ENCODE results near the gene SPEF2. TPM values are rescaled to one million over a fixed set of nuclear protein-coding genes. Genes with fewer than 3 reads are reported as not detected.
A peak's percentile ranks its signal among the peaks of the same experiment; 100 is the strongest.

The SPEF2 gene
- total and polyA plus RNA-seq, 10 of the 15 experiments (the other 5 are each of a cell fraction or from before 2014, with no cell fraction given) = 0.03 to 2.0 (median 0.07) TPM; not detected in 3

- intact Hi-C loops (cut with micrococcal nuclease; ENCODE audit: unreplicated experiment) = loop anchor here (2.0 to 5.0 kb wide), 2 partner anchors 71 to 76 kb away; no protein-coding TSS in a partner anchor
- no peak for DNase-seq (ENCODE audit: low read depth, low spot score)
- Histone ChIP-seq H3K27me3 (replicated peaks in 1 of 2; ENCODE audit: control insufficient read depth in 2 of 2, insufficient read depth in 2 of 2, low read length in 1 of 2) (no peaks in the 10 kb centered on the region), H3K4me3 (no peak overlapping the region), H3K27ac (ENCODE audit: control insufficient read depth, insufficient read depth) (no peak overlapping the region), H3K79me2 (ENCODE audit: control insufficient read depth, insufficient read depth, low read length) (no peaks in the 10 kb centered on the region), H3K36me3 (ENCODE audit: control insufficient read depth in 2 of 2, insufficient read depth in 2 of 2, low read length in 1 of 2) (no peaks in the 10 kb centered on the region), H2AFZ (ENCODE audit: control insufficient read depth, low read depth, low read length) (no peak overlapping the region), H3K9ac (ENCODE audit: control insufficient read depth, insufficient read depth, low read length) (no peak overlapping the region), H3K4me1 (ENCODE audit: control insufficient read depth, insufficient read depth, low read length) (peaks cover 18% of the 10 kb centered on the region), H3K9me3 (replicated peaks; ENCODE audit: control insufficient read depth, insufficient read depth, low read length) (no peaks in the 10 kb centered on the region; the same call in 2 of the 3 replicates), H4K20me1 (ENCODE audit: control insufficient read depth, insufficient read depth) (no peaks in the 10 kb centered on the region), H3K4me2 (ENCODE audit: control insufficient read depth, insufficient read depth) (no peak overlapping the region)
- in situ Hi-C loops (cut with MboI) = no loop called here
- ChIA-PET POLR2A (interaction anchor here (0.6 to 3.2 kb wide), 5 partner anchors 29 to 842 kb away, joined by 3 to 17 read pairs (median 5); no protein-coding TSS in a partner anchor), CTCF (interaction anchor here (1.0 to 2.4 kb wide), 4 partner anchors 31 to 67 kb away, joined by 3 to 9 read pairs (median 4); no protein-coding TSS in a partner anchor), SMC1A (ENCODE audit: uncharacterized antibody, unreplicated experiment) (interaction anchor here (0.6 to 15.1 kb wide), 10 partner anchors 9 to 668 kb away, joined by 3 to 238 read pairs (median 4); no protein-coding TSS in a partner anchor), RAD21 (ENCODE audit: unreplicated experiment) (interaction anchor here (0.9 to 2.7 kb wide), 14 partner anchors 16 to 73 kb away, joined by 3 to 10 read pairs (median 4); no protein-coding TSS in a partner anchor)
- TF ChIP-seq MXI1 (IDR thresholded peaks at IDR 0.05; ENCODE audit: low read depth, low read length) (no peak), BCL3 (IDR thresholded peaks at IDR 0.05; ENCODE audit: borderline replicate concordance, insufficient read depth, low read depth, low read length, poor library complexity, severe bottlenecking) (no peak), BMI1 (IDR thresholded peaks at IDR 0.05; ENCODE audit: borderline replicate concordance) (no peak), PKNOX1 (IDR thresholded peaks at IDR 0.05) (peak; percentile 75), NBN (IDR thresholded peaks at IDR 0.05) (no peak), MYB (IDR thresholded peaks at IDR 0.05; ENCODE audit: borderline replicate concordance, low read depth, low read length) (no peak), NR2C1 (IDR thresholded peaks at IDR 0.05) (no peak), ZNF384 (IDR thresholded peaks at IDR 0.05; ENCODE audit: borderline replicate concordance, low read depth, low read length) (peak; percentile 48; the same call in 1 of the 2 replicates)
- 21% methylated on average over 3 of the region's 3 CpGs for WGBS (ENCODE audit: insufficient coverage, insufficient replicate concordance, low lambda C conversion rate, missing lambda C conversion rate)
- no TSS peak for BruUV-seq (replicated peaks)
- FAIRE-seq = no peak
- ATAC-seq = peak; percentile 55
Observed at GRCh38 chr5:35853631-35854030, 236.0 kb downstream of the SPEF2 start.
